HG03097 (cell line): Measurements from ENCODE around the gene RAI1.

Experiments
- ATAC-seq: cut with Tn5 transposase; IDR thresholded peaks from one replicate; pipeline ENCODE4 v1.9.1; 2021; ENCODE audit not compliant: unreplicated experiment, low FRiP score

Gene RAI1

DNA sequence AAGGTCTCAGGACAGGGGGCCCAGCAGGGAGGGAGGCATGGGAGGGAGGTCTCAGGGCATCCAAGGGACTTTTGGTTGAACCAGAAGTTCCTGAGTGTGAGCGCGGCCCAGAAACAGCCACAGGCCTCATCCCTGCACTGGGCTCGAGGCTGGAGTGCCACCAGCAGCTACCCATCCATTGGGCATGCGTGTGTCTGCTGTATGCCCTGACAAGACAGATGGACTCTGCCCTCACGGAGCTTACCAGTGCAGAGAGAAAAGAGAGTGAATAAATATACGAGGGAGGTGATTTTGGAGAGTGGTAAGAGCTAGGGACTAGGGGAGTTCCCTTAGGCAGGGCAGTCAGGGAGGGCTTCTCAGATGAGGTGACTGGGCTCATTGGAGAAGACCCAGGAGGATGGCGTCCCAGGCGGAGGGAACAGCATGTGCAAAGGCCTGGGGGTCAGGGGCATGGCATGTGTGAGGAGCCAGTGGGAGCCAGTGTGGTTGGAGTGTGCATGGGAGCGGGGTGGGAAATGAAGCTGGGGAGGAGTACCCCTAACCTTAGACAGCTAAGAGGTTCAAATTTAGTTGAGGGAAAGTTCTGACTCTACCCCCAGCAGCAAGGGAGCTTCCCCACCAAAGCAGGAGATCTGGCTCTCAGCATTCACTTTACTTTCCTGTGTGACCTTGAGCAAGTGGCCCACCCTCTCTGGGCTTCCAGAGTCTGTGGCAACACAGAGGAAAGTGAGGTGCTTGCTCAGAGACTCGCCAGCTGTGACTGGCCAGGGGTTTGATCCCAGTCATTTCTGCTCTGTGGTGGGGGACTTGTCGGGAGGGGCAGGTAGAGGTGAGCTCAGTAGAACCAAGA lies 80.9 kb downstream of the RAI1 start:
- ATAC-seq, result no peak

- ATAC-seq, result no peak
Observed at GRCh38 chr17:17762744-17763105, 81.5 kb downstream of the RAI1 start.

GRCh38 chr17:17763136-17763535 lies 81.9 kb downstream of the RAI1 start:
- ATAC-seq, result no peak

DNA sequence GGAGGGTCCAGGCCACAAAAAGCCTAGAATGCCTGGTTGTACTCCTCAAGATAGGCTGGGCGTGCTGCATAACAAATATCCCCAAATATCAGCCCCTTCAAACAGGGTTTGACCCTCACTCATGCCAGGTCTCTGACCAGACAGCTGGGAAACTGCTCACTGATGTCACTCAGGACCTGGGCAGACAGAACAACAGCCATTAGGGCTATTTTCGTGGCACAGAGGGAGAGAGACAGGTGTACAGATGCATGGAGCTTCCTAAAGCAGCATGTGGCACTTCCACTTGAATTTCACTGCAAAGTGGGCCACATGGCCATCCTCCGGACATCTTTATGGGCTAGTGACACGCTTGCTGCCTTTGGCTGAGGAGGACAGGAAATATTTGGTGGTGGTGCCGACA lies 82.5 kb downstream of the RAI1 start:
- no peak for ATAC-seq

DNA sequence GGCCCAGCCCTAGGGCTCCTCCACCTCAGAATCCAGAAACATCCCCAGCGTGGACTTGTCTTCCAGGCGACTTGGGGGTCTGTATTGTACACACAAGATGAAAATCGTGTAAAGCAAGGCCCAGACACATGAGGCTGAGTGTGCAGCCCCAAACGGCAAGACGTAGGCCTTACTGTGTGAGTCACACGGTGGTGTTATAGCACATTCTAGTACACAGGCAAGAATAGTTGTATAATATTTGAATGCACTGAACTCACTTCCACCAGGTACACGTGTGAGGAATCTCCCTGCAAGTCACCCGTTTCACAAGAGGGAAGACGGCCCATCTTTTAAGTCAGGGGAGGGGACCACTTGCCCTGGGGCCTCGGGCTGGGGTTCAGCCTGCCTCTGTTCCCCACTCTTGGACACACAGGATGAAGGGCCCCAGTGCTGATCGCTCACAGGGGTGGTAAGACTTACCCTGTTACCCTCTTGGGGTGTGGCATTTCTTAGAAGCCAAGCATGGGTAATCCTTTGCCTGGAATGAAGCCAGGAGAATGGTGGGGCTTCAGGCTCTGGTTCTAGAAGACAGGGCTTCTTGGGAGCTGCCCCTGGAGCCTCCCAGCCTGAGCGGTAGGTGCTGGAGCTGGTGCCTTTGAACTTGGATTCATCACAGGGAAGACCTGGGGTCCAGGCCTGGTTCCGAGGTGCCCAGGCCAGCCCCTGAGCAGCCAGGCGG lies 84.3 kb downstream of the RAI1 start:
- ATAC-seq, result no peak

DNA sequence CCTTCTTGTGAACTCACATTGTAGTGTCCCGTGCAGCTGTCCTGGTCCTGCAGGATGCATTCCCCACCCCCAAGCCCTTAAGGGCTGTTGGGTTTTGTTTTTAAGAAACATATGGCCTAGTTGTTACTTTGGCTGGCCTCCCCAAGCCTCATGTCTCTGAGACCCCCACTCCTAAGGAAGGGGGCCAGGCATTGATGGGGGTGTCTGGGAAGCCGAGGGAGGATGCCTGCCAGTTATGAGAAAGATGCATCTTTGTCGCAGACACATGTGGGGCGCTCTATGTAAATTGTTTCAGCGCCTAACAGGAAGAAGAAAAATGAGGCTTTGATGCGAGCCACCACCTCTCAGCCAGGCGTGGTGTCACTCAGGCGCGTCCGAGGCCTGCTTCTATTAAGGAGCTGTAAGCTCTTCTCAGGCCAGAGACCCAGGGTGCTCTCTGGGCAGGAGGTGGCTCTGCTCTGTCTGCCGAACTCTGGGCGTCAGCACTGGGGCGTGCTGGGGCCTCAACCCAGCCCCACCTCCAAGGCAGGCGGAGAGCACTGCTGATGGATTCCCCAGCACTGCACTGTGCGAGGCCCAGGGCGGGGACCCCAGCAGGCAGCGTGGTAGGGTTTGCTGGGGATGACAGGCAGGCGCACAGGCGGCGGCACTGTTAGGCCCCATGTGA lies 85.0 kb downstream of the RAI1 start:
- ATAC-seq, result peak; percentile 36

- ATAC-seq, result no peak
Observed at GRCh38 chr17:17766744-17767120, 85.5 kb downstream of the RAI1 start.

GRCh38 chr17:17767154-17767869 lies 86.1 kb downstream of the RAI1 start:
- no peak for ATAC-seq

GRCh38 chr17:17767887-17768418 lies 86.7 kb downstream of the RAI1 start:
- ATAC-seq, result no peak

DNA sequence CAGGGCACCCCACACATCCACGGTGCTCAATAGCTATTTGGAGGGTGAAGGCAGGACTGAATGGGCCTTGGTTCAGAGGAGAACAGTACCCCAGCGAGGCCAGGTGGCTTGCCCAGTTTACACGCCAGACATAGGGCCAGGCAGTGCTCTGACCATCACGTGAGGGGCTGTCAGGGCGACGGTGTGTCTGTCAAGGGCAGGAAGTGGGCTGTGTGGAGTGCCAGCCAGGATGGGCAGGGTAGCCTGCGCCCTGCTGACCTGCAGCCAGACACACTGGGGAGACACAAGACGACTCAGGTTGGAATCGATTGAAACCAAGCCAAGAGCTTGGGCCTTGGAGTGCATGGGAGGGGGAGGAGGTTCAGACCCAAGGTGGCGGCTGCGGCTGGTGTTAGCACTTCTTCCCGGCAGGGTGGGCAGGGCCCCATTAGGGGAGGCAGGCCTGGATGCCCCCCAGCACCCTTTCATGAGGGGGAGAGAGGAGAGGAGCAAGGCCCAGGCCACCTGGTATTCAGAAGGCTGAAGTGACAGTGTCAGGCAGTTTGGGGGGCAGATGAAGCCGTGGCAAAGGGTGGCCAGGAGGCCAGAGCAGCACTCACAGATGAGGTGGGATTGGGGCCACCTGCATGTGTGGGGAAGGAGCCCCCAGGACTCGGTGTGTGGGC lies 87.3 kb downstream of the RAI1 start:
- no peak for ATAC-seq

DNA sequence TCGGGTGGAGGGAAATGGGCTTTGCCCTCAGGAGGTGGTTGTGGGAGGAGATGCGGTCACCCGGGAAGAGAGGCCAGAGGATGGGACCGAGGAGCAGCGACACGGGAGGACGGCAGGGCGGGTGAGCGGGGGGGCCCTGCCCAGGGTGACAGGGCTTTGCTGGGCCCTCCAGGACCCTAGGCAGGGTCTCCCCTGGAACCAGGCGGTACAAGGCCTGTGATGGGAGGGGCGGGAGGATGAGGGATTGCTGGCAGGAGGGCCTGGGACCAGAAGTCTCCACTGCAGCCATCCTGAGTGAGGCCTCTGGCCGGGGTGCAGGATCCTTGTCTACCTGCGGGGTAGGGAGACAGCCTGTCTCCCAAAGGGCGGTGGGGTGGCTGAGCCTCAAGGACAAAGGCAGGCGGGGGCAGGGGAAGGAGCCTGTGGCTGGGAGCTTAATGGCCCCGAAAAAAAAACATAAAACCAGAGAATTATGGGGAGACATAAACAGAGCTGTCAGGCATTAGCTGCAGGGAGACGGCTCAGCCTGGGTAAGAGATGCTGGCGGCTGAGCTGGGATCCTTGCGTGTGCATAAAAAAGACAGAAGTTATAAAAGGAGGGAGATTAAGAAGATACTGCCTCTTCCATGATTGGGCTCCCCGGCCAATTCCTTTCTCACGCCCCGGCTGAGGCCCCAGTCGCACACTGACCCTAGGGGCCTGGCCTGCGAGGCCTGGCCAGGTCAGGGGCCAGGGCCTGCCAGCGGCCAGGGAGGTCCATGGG lies 88.8 kb downstream of the RAI1 start:
- no peak for ATAC-seq

- no peak for ATAC-seq
Observed at GRCh38 chr17:17770632-17771044, 89.4 kb downstream of the RAI1 start.

GRCh38 chr17:17771498-17772201 lies 90.4 kb downstream of the RAI1 start:
- no peak for ATAC-seq

DNA sequence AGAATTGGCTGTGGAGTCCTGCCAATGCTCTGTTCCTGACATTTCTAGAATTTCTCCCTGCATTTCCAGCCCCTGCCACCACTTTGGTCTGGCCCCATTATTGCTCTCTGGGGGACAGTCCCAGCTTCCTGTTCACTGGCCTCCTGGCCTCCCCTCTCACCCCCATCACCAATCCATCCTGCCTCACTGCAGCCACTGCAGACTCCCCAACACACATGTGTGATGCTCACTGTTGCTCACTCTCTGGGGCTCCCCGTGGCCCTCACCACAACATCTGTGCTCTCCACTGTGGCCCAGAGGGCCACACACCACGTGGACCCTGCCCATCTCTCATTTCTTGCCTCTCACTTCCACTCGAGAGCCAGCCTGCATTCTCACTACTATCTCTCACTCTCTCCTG lies 91.0 kb downstream of the RAI1 start:
- no peak for ATAC-seq

GRCh38 chr17:17774009-17774881 lies 93.0 kb downstream of the RAI1 start:
- no peak for ATAC-seq

DNA sequence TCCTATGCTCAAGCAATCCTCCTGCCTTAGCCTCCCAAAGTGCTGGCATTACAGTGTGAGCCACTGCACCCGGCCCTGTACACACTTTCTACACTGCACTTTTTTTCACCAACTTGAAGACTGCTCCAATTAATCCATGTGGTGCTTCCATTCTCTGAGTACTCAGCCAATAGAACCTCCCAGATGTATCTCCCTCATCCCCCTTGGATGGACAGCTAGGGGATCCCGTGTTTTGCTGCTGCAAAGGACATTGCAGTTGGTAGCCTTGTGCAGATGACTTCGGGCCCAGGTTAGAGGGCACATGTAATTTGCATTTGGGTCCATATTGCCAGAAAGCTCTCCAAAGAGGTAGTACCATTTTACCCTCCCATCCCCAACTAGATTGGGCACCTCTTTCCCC lies 95.6 kb downstream of the RAI1 start:
- ATAC-seq, result no peak

DNA sequence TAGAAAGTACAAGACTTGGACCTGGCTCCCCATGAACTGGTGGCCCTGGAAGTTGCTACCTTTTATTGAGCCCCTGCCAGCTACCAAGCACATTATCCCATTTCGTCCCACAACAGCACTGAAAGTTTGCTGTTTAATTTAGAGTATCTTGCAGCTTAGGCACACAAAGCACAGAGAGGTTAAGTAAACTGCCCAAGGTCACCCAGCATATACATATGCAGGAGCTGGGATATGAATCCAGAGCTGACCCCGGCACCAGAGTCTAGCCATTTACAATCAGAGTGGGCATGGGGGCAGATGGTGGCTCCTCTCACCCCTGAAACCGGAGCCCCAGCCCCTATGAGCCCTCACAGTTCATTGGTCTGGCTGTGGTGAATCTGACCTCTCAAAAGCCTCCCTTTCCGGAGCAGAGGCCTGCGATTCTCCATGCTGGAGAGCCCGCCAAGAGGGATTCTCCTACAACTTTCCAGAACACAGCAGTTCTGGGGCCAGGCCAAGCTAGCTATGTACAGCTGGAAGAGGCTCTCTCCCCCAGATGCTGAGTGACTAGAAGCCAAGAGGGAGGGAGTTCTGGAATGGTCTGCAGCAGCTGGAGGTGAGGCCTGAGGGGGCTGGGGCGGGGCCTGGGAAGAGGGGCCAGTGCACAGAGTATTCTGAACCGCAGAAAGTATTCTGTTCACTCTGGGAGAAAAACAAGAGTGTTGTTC lies 97.2 kb downstream of the RAI1 start:
- no peak for ATAC-seq
